Trophoblast cell (in vitro differentiated cells and primary cell): Measurements from ENCODE around the gene HELQ.

Source experiments
- DNase-seq, 2 donors: peaks; one replicate each; pipeline ENCODE4 v3.0.0-alpha.2; 2016
- H2AFZ ChIP-seq: 2 replicates; pipeline ENCODE4 v1.6.1; 2013; ENCODE audit warnings: low read length, moderate library complexity, mild to moderate bottlenecking; ENCODE audit not compliant: insufficient read depth, poor library complexity
- H2AK5ac ChIP-seq: 2 replicates; pipeline ENCODE4 v1.6.1; 2013; ENCODE audit warnings: mild to moderate bottlenecking, low read length
- H2BK120ac ChIP-seq: 2 replicates; pipeline ENCODE4 v1.6.1; 2013; ENCODE audit warnings: low read length, mild to moderate bottlenecking, moderate library complexity; ENCODE audit not compliant: insufficient read depth, poor library complexity
- H2BK12ac ChIP-seq: 2 replicates; pipeline ENCODE4 v1.6.1; 2013; ENCODE audit warnings: mild to moderate bottlenecking, low read length, moderate library complexity
- H2BK5ac ChIP-seq: 2 replicates; pipeline ENCODE4 v1.6.1; 2013; ENCODE audit warnings: low read length, low read depth, moderate library complexity, mild to moderate bottlenecking; ENCODE audit not compliant: poor library complexity
- H3K14ac ChIP-seq: 2 replicates; pipeline ENCODE4 v1.6.1; 2013; ENCODE audit warnings: mild to moderate bottlenecking, low read length
- H3K18ac ChIP-seq: 2 replicates; pipeline ENCODE4 v1.6.1; 2013; ENCODE audit warnings: mild to moderate bottlenecking, low read length
- H3K23ac ChIP-seq: 2 replicates; pipeline ENCODE4 v1.6.1; 2013; ENCODE audit warnings: low read length
- H3K27ac ChIP-seq: 2 replicates; pipeline ENCODE4 v1.5.1; 2013; ENCODE audit warnings: low read depth, mild to moderate bottlenecking, inconsistent platforms, low read length, moderate library complexity
- H3K27me3 ChIP-seq: 2 replicates; pipeline ENCODE4 v1.6.1; 2013; ENCODE audit warnings: inconsistent platforms, mild to moderate bottlenecking, low read length, moderate library complexity; ENCODE audit not compliant: insufficient read depth
- H3K36me3 ChIP-seq, 2 experiments: 1 replicate in 1 of 2; 2 replicates in 1 of 2; pipeline ENCODE4 v1.6.1; 2013; ENCODE audit warnings: low read length in 2 of 2, mild to moderate bottlenecking in 2 of 2, moderate library complexity in 1 of 2; ENCODE audit not compliant: insufficient read depth in 2 of 2, control insufficient read depth in 1 of 2
- H3K4ac ChIP-seq: 2 replicates; pipeline ENCODE4 v1.6.1; 2013; ENCODE audit warnings: low read depth, mild to moderate bottlenecking, low read length, moderate library complexity
- H3K4me1 ChIP-seq, 2 experiments: 1 replicate in 1 of 2; 2 replicates in 1 of 2; pipeline ENCODE4 v1.6.1; 2013; ENCODE audit warnings: low read length in 2 of 2, mild to moderate bottlenecking in 2 of 2, moderate library complexity in 1 of 2; ENCODE audit not compliant: insufficient read depth in 2 of 2, control insufficient read depth in 1 of 2
- H3K4me2 ChIP-seq: 2 replicates; pipeline ENCODE4 v1.6.1; 2013; ENCODE audit warnings: inconsistent platforms, mild to moderate bottlenecking, low read length, moderate library complexity
- H3K4me3 ChIP-seq: 2 replicates; pipeline ENCODE4 v1.5.1; 2013; ENCODE audit warnings: mild to moderate bottlenecking, low read depth, low read length, inconsistent platforms
- H3K79me1 ChIP-seq: one replicate; pipeline ENCODE4 v1.6.1; 2013; ENCODE audit warnings: low read length
- H3K79me2 ChIP-seq: 2 replicates; pipeline ENCODE4 v1.6.1; 2013; ENCODE audit warnings: low read length, mild to moderate bottlenecking; ENCODE audit not compliant: control insufficient read depth, insufficient read depth, poor library complexity
- H3K9ac ChIP-seq: 2 replicates; pipeline ENCODE4 v1.6.1; 2013; ENCODE audit warnings: mild to moderate bottlenecking, low read length
- H3K9me3 ChIP-seq: 2 replicates; pipeline ENCODE4 v1.6.1; 2013; ENCODE audit warnings: low read depth, mild to moderate bottlenecking, control low read depth, inconsistent platforms, low read length; ENCODE audit not compliant: insufficient read depth
- H4K12ac ChIP-seq: 2 replicates; pipeline ENCODE4 v1.6.1; 2013; ENCODE audit warnings: low read depth, mild to moderate bottlenecking, low read length, moderate library complexity
- H4K8ac ChIP-seq: 2 replicates; pipeline ENCODE4 v1.6.1; 2013; ENCODE audit warnings: low read depth, mild to moderate bottlenecking, low read length, moderate library complexity
- H4K91ac ChIP-seq: one replicate; pipeline ENCODE4 v1.6.1; 2013; ENCODE audit warnings: low read depth, mild to moderate bottlenecking, low read length, moderate library complexity
- WGBS: extraction: QIAGEN DNeasy Blood & Tissue Kit; methylation state at CpG from one replicate; pipeline ENCODE4 v1.1.7; 2013; ENCODE audit warnings: missing lambda C conversion rate; ENCODE audit not compliant: insufficient read length, insufficient coverage; ENCODE audit errors: extremely low coverage; 5-methylcytosine and 5-hydroxymethylcytosine counted together

Gene HELQ

GRCh38 chr4:83473966-83474365 lies 18.3 kb upstream of the HELQ start:
- WGBS, result no CpG with 5 or more reads among the region's 2 CpGs
- Histone ChIP-seq H3K9ac (no peak overlapping the region), H3K4me2 (no peak overlapping the region)

GRCh38 chr4:83473423-83473822 lies 17.8 kb upstream of the HELQ start:
- Histone ChIP-seq H3K9me3 (no peaks in the 10 kb centered on the region), H2BK12ac (no peak overlapping the region), H2AFZ (no peak overlapping the region), H3K36me3 (peaks cover 7% of the 10 kb centered on the region in 2 experiments), H3K79me2 (no peaks in the 10 kb centered on the region), H3K27ac (no peak overlapping the region), H3K4me2 (no peak overlapping the region), H2BK5ac (no peak overlapping the region), H4K91ac (no peak overlapping the region), H3K4me3 (no peak overlapping the region), H3K9ac (no peak overlapping the region), H2BK120ac (no peak overlapping the region), H4K12ac (no peak overlapping the region), H3K79me1 (no peaks in the 10 kb centered on the region), H4K8ac (no peak overlapping the region), H2AK5ac (no peak overlapping the region), H3K4me1 (no peaks in the 10 kb centered on the region), H3K14ac (no peak overlapping the region), H3K18ac (no peak overlapping the region), H3K27me3 (no peaks in the 10 kb centered on the region), H3K23ac (no peak overlapping the region), H3K4ac (no peak overlapping the region)
- no CpG with 5 or more reads among the region's 4 CpGs for WGBS
- no peak for DNase-seq

More at GRCh38 chr4:83473966-83474365, 18.3 kb upstream of the HELQ start:
- Histone ChIP-seq H3K79me1 (no peaks in the 10 kb centered on the region), H4K12ac (no peak overlapping the region), H3K9me3 (no peaks in the 10 kb centered on the region), H3K4me3 (no peak overlapping the region), H2BK12ac (no peak overlapping the region), H4K91ac (no peak overlapping the region), H3K79me2 (no peaks in the 10 kb centered on the region), H3K14ac (no peak overlapping the region), H3K27me3 (no peaks in the 10 kb centered on the region), H3K36me3 (peaks cover 6 to 7% of the 10 kb centered on the region in 2 experiments), H3K23ac (no peak overlapping the region), H3K27ac (no peak overlapping the region), H4K8ac (no peak overlapping the region), H2AK5ac (no peak overlapping the region), H3K4ac (no peak overlapping the region), H2AFZ (no peak overlapping the region), H3K18ac (no peak overlapping the region), H2BK5ac (no peak overlapping the region), H2BK120ac (no peak overlapping the region), H3K4me1 (no peaks in the 10 kb centered on the region)
- no peak for DNase-seq

DNA sequence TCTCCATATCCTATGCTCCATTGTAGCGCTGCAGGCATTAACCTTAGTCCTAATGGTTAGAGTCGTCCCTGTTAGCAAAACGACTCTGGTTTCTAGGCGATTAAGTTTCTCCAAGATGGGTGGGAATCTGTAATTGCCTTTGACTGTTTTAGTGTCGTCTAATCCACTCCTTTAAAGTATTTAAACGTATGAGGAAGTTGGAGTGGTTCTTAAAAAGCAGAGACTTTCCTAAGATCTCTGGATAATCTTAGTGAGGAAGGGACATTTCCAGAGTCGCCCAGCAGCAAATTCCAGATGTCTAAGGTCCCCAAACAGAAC lies 520 bp upstream of the HELQ start:
- no peak overlapping the region for H2BK120ac ChIP-seq
- DNase-seq, result no peak
- peaks cover 7% of the 10 kb centered on the region for H3K79me2 ChIP-seq
- H3K27ac ChIP-seq, result peak overlapping the region; percentile 20
- H2BK12ac ChIP-seq, result no peak overlapping the region
- no CpG with 5 or more reads among the region's 7 CpGs for WGBS
- H3K23ac ChIP-seq, result no peak overlapping the region
- no peak overlapping the region for H4K12ac ChIP-seq
- no peak overlapping the region for H2AK5ac ChIP-seq
- peak overlapping the region; percentile 51 for H3K4me2 ChIP-seq
- peaks cover 0 to 3% of the 10 kb centered on the region in 2 experiments for H3K4me1 ChIP-seq
- H3K36me3 ChIP-seq, result peaks cover 5 to 11% of the 10 kb centered on the region in 2 experiments
- no peaks in the 10 kb centered on the region for H3K9me3 ChIP-seq
- H2AFZ ChIP-seq, result peak overlapping the region; percentile 12
- peak overlapping the region; percentile 87 for H3K4me3 ChIP-seq
- H3K27me3 ChIP-seq, result no peaks in the 10 kb centered on the region
- no peak overlapping the region for H2BK5ac ChIP-seq
- H3K9ac ChIP-seq, result peak overlapping the region; percentile 88
- H4K8ac ChIP-seq, result peak overlapping the region; percentile 55
- H3K4ac ChIP-seq, result no peak overlapping the region
- H3K18ac ChIP-seq, result no peak overlapping the region
- H4K91ac ChIP-seq, result peak overlapping the region; percentile 1
- no peak overlapping the region for H3K14ac ChIP-seq
- peaks cover 4% of the 10 kb centered on the region for H3K79me1 ChIP-seq

DNA sequence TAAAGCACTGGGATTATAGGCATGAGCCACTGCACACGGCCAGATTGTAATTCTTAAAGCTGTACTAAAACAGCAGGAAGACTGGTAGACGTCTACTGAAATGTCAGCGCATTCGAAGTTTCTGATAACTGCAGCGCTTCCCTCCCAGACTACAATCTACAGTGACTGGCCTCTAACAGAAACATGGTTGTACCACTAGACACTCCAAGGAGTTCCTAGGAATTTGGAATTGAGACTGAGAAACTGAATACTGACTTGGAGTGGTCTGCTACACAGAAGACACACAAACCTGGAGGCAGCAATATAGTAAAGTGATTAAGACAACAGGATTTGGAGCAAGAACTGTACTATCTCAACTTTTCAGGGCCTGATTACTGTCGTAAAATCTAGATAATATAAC lies 937 bp downstream of the HELQ start:
- Histone ChIP-seq H3K9ac (peak overlapping the region; percentile 73), H3K4ac (peak overlapping the region; percentile 64), H3K27ac (no peak overlapping the region), H2BK12ac (no peak overlapping the region), H2BK120ac (no peak overlapping the region), H3K4me1 (peaks cover 0 to 3% of the 10 kb centered on the region in 2 experiments), H4K12ac (no peak overlapping the region), H3K79me2 (peaks cover 7% of the 10 kb centered on the region), H3K79me1 (peaks cover 4% of the 10 kb centered on the region), H3K4me3 (peak overlapping the region; percentile 90), H2BK5ac (no peak overlapping the region), H3K23ac (no peak overlapping the region), H3K4me2 (peak overlapping the region; percentile 61), H3K9me3 (no peaks in the 10 kb centered on the region), H3K36me3 (peaks cover 0 to 3% of the 10 kb centered on the region in 2 experiments), H2AK5ac (no peak overlapping the region), H4K8ac (no peak overlapping the region), H3K27me3 (no peaks in the 10 kb centered on the region), H2AFZ (no peak overlapping the region), H3K14ac (no peak overlapping the region), H3K18ac (no peak overlapping the region), H4K91ac (no peak overlapping the region)
- WGBS, result no CpG with 5 or more reads among the region's 6 CpGs
- DNase-seq, result peak in 1 of 2 donors; percentile 1
